Activated CD8-positive, alpha-beta T cell treated with anti-CD3 and anti-CD28 coated beads, Interleukin-2, amount 10 ng/mL, durations not matched to agents 7 days and 5 days (primary cell): ENCODE data around the gene SLC25A39. TPM values are rescaled to one million over a fixed set of nuclear protein-coding genes. Genes with fewer than 3 reads are reported as not detected.

Experiments used
- ATAC-seq: fragments of 150-1000 bp; cut with Tn5 transposase; one replicate; pipeline ENCODE4 v1.10.0; 2021; ENCODE audit warnings: moderate library complexity
- CTCF ChIA-PET: fragments of 350-600 bp; sonication (Branson Sonifier 250); formaldehyde crosslinking; loops from one replicate; lab custom pipeline; 2021; ENCODE audit warnings: antibody characterized with exemption; lab: Charles Lee
- POLR2A ChIA-PET: fragments of 350-600 bp; sonication (Branson Sonifier 250); formaldehyde crosslinking; loops from one replicate; lab custom pipeline; 2021; ENCODE audit warnings: antibody characterized with exemption; lab: Charles Lee
- DNase-seq: peaks from one replicate; pipeline ENCODE4 v3.0.0-alpha.2; 2020
- H3K27ac Mint-ChIP-seq: one replicate; pipeline ENCODE4 v1.8.0; 2021; ENCODE audit warnings: mild to moderate bottlenecking, mixed read lengths
- H3K27me3 Mint-ChIP-seq: one replicate; pipeline ENCODE4 v1.8.0; 2021; ENCODE audit warnings: low read depth, mixed read lengths
- H3K36me3 Mint-ChIP-seq: one replicate; pipeline ENCODE4 v1.8.0; 2021; ENCODE audit warnings: low read depth, mixed read lengths
- H3K4me1 Mint-ChIP-seq: one replicate; pipeline ENCODE4 v1.8.0; 2021; ENCODE audit warnings: low read depth, mixed read lengths
- H3K4me3 Mint-ChIP-seq: one replicate; pipeline ENCODE4 v1.8.0; 2021; ENCODE audit warnings: mild to moderate bottlenecking, mixed read lengths
- H3K9me3 Mint-ChIP-seq: one replicate; pipeline ENCODE4 v1.8.0; 2022; ENCODE audit warnings: mixed read lengths; ENCODE audit not compliant: insufficient read depth
- total RNA-seq, 2 experiments: library from RNA; stranded (reverse); gene quantifications; one replicate each; pipeline ENCODE4 v1.2.3, GENCODE V29; 2021

The SLC25A39 gene
- total RNA-seq, 2 experiments from 2014 or later, result 140 to 141 TPM

GRCh38 chr17:44318077-44318892 is 6.3 kb downstream of the SLC25A39 start:
- H3K27ac Mint-ChIP-seq, result no peak overlapping the region
- ATAC-seq (no peak), DNase-seq (no peak)
- no peaks in the 10 kb centered on the region for H3K9me3 Mint-ChIP-seq
- H3K4me3 Mint-ChIP-seq, result no peak overlapping the region
- peaks cover 26% of the 10 kb centered on the region for H3K36me3 Mint-ChIP-seq
- ChIA-PET CTCF (interaction anchor here (0.9 to 1.8 kb wide), 2 partner anchors 108 to 114 kb away, joined by 3 to 6 read pairs; no protein-coding TSS in a partner anchor), POLR2A (interaction anchor here (0.8 kb wide), 1 partner anchor 10 kb away, joined by 3 read pairs; the partner anchor contains the start of gene RUNDC3A)
- peaks cover 23% of the 10 kb centered on the region for H3K4me1 Mint-ChIP-seq
- peaks cover 29% of the 10 kb centered on the region for H3K27me3 Mint-ChIP-seq

- H3K4me3 Mint-ChIP-seq, result no peak overlapping the region
- no peak overlapping the region for H3K27ac Mint-ChIP-seq
- CTCF ChIA-PET, result interaction anchor here (0.9 to 1.8 kb wide), 5 partner anchors 38 to 119 kb away, joined by 3 to 6 read pairs (median 4); no protein-coding TSS in a partner anchor
- no peak for DNase-seq
- POLR2A ChIA-PET, result no interaction called here
- H3K4me1 Mint-ChIP-seq, result peaks cover 18% of the 10 kb centered on the region
- peaks cover 29% of the 10 kb centered on the region for H3K27me3 Mint-ChIP-seq
- ATAC-seq, result no peak
- peaks cover 24% of the 10 kb centered on the region for H3K36me3 Mint-ChIP-seq
- no peaks in the 10 kb centered on the region for H3K9me3 Mint-ChIP-seq
Observed at GRCh38 chr17:44317545-44317944, 7.1 kb downstream of the SLC25A39 start.

- Mint-ChIP-seq H3K9me3 (no peaks in the 10 kb centered on the region), H3K36me3 (peaks cover 13% of the 10 kb centered on the region), H3K27me3 (peaks cover 33% of the 10 kb centered on the region), H3K4me3 (peak overlapping the region; percentile 57), H3K27ac (no peak overlapping the region), H3K4me1 (peaks cover 12% of the 10 kb centered on the region)
- ChIA-PET POLR2A (interaction anchor here (0.9 to 1.8 kb wide), 3 partner anchors 96 to 106 kb away, joined by 4 to 5 read pairs (median 4); partner anchors contain the start of gene UBTF), CTCF (interaction anchor here (0.9 to 3.3 kb wide), 8 partner anchors 14 to 118 kb away, joined by 3 to 12 read pairs (median 4); partner anchors contain the start of gene UBTF)
- DNase-seq (no peak), ATAC-seq (no peak)
Observed at GRCh38 chr17:44315760-44316731, 8.6 kb downstream of the SLC25A39 start.

- peaks cover 12% of the 10 kb centered on the region for H3K4me1 Mint-ChIP-seq
- H3K36me3 Mint-ChIP-seq, result peaks cover 11% of the 10 kb centered on the region
- no peaks in the 10 kb centered on the region for H3K9me3 Mint-ChIP-seq
- H3K27me3 Mint-ChIP-seq, result peaks cover 38% of the 10 kb centered on the region
- ATAC-seq, result peak; percentile 71
- ChIA-PET POLR2A (interaction anchor here (0.6 to 1.8 kb wide), 4 partner anchors 12 to 98 kb away, joined by 3 to 5 read pairs (median 4); partner anchors contain the start of gene UBTF), CTCF (interaction anchor here (0.9 to 3.3 kb wide), 5 partner anchors 15 to 111 kb away, joined by 3 to 12 read pairs (median 5); partner anchors contain the start of gene UBTF)
- H3K4me3 Mint-ChIP-seq, result peak overlapping the region; percentile 57
- no peak overlapping the region for H3K27ac Mint-ChIP-seq
- DNase-seq, result peak; percentile 63
Observed at GRCh38 chr17:44314869-44315661, 9.6 kb downstream of the SLC25A39 start.

- no peak for DNase-seq
- peaks cover 17% of the 10 kb centered on the region for H3K4me1 Mint-ChIP-seq
- H3K27me3 Mint-ChIP-seq, result peaks cover 43% of the 10 kb centered on the region
- peak overlapping the region; percentile 12 for H3K4me3 Mint-ChIP-seq
- peaks cover 10% of the 10 kb centered on the region for H3K36me3 Mint-ChIP-seq
- no peak for ATAC-seq
- no peaks in the 10 kb centered on the region for H3K9me3 Mint-ChIP-seq
- ChIA-PET POLR2A (interaction anchor here (0.6 to 0.7 kb wide), 2 partner anchors 13 to 82 kb away, joined by 3 read pairs; no protein-coding TSS in a partner anchor), CTCF (interaction anchor here (1.0 to 3.3 kb wide), 3 partner anchors 94 to 110 kb away, joined by 3 to 12 read pairs (median 12); partner anchors contain the start of gene UBTF)
- H3K27ac Mint-ChIP-seq, result no peak overlapping the region
Observed at GRCh38 chr17:44314524-44314868, 10.1 kb downstream of the SLC25A39 start.

GRCh38 chr17:44314031-44314430 is 10.6 kb downstream of the SLC25A39 start:
- Mint-ChIP-seq H3K27me3 (peaks cover 45% of the 10 kb centered on the region), H3K4me3 (peak overlapping the region; percentile 12)
- POLR2A ChIA-PET, result no interaction called here

GRCh38 chr17:44312396-44313104 is 12.1 kb downstream of the SLC25A39 start:
- Mint-ChIP-seq H3K36me3 (peaks cover 3% of the 10 kb centered on the region), H3K27ac (no peak overlapping the region), H3K9me3 (no peaks in the 10 kb centered on the region), H3K4me3 (no peak overlapping the region), H3K27me3 (peaks cover 47% of the 10 kb centered on the region), H3K4me1 (peaks cover 24% of the 10 kb centered on the region)
- ATAC-seq (no peak), DNase-seq (no peak)
- CTCF ChIA-PET, result no interaction called here
- POLR2A ChIA-PET, result no interaction called here

More at GRCh38 chr17:44314031-44314430, 10.6 kb downstream of the SLC25A39 start:
- H3K4me1 Mint-ChIP-seq, result peaks cover 20% of the 10 kb centered on the region
- DNase-seq (no peak), ATAC-seq (no peak)
- no peak overlapping the region for H3K27ac Mint-ChIP-seq
- no peaks in the 10 kb centered on the region for H3K9me3 Mint-ChIP-seq
- CTCF ChIA-PET, result interaction anchor here (1.0 to 3.3 kb wide), 3 partner anchors 93 to 110 kb away, joined by 3 to 12 read pairs (median 12); partner anchors contain the start of gene UBTF
- H3K36me3 Mint-ChIP-seq, result peaks cover 5% of the 10 kb centered on the region

GRCh38 chr17:44311562-44312181 is 13.0 kb downstream of the SLC25A39 start:
- Mint-ChIP-seq H3K4me1 (peaks cover 27% of the 10 kb centered on the region), H3K27me3 (peaks cover 47% of the 10 kb centered on the region), H3K4me3 (no peak overlapping the region), H3K27ac (no peak overlapping the region), H3K9me3 (no peaks in the 10 kb centered on the region), H3K36me3 (no peaks in the 10 kb centered on the region)
- ChIA-PET CTCF (interaction anchor here (1.2 kb wide), 1 partner anchor 52 kb away, joined by 3 read pairs; the partner anchor contains the start of gene FAM171A2), POLR2A (no interaction called here)
- DNase-seq (no peak), ATAC-seq (no peak)

GRCh38 chr17:44310609-44311376 is 13.8 kb downstream of the SLC25A39 start:
- no peak overlapping the region for H3K4me3 Mint-ChIP-seq
- H3K27ac Mint-ChIP-seq, result no peak overlapping the region
- DNase-seq (no peak), ATAC-seq (no peak)
- CTCF ChIA-PET, result interaction anchor here (1.0 to 3.3 kb wide), 4 partner anchors 20 to 104 kb away, joined by 3 to 19 read pairs (median 3); partner anchors contain the start of gene FAM171A2
- H3K36me3 Mint-ChIP-seq, result no peaks in the 10 kb centered on the region
- peaks cover 45% of the 10 kb centered on the region for H3K27me3 Mint-ChIP-seq
- POLR2A ChIA-PET, result interaction anchor here (0.8 kb wide), 1 partner anchor 13 kb away, joined by 4 read pairs; the partner anchor contains the start of gene SLC25A39
- peaks cover 19% of the 10 kb centered on the region for H3K4me1 Mint-ChIP-seq
- no peaks in the 10 kb centered on the region for H3K9me3 Mint-ChIP-seq
